ENCODE measurements around the gene TGM2. TPM values are rescaled to one million over a fixed set of nuclear protein-coding genes. Genes with fewer than 3 reads are reported as not detected.

The TGM2 gene
- total RNA-seq, 1 experiment from 2014 or later = 138 TPM

DNA sequence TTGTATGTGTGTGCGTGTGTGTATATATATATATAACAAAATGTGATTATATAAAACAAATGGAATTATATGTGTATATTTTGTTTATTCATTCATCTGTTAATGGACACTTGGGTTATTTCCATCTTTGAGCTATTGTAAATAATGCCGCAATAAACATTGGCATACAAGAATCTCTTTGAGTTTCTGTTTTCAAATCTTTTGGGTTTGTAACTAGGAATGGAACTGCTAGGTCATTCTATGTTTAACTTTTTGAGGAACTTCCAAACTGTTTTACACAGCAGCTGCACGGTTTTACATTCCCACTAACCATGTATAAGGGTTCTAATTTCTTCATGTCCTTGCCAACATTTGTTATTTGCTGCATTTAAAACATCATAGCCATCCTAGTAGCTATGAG lies 39.9 kb upstream of the TGM2 start:
- BruUV-seq (replicated peaks) = no TSS peak
- DNase-seq = no peak
- no peaks in the 10 kb centered on the region for H3K4me1 Mint-ChIP-seq (ENCODE audit: low read depth, unreplicated experiment)
- H3K27me3 Mint-ChIP-seq (ENCODE audit: insufficient read depth, unreplicated experiment) = peaks cover 9% of the 10 kb centered on the region
- CTCF ChIA-PET = interaction anchor here (0.6 to 1.3 kb wide), 4 partner anchors 28 to 147 kb away, joined by 3 to 4 read pairs (median 4); no protein-coding TSS in a partner anchor
- H3K4me3 Mint-ChIP-seq (ENCODE audit: unreplicated experiment) = no peak overlapping the region
- POLR2A ChIA-PET = no interaction called here
- intact Hi-C loops (cut with micrococcal nuclease; ENCODE audit: unreplicated experiment) = no loop called here
- Histone ChIP-seq H3K4me3 (ENCODE audit: low read depth, low read length) (no peak overlapping the region), H3K9me3 (peaks cover 19% of the 10 kb centered on the region), H3K27me3 (replicated peaks; ENCODE audit: control insufficient read depth, insufficient read depth, low read length) (no peaks in the 10 kb centered on the region), H3K36me3 (ENCODE audit: control insufficient read depth, insufficient read depth, low read length) (no peaks in the 10 kb centered on the region), H3K4me1 (no peaks in the 10 kb centered on the region)
- H3K9me3 Mint-ChIP-seq (ENCODE audit: unreplicated experiment) = peaks cover 10% of the 10 kb centered on the region
- no peaks in the 10 kb centered on the region for H3K36me3 Mint-ChIP-seq (ENCODE audit: insufficient read depth, unreplicated experiment)
- TF ChIP-seq, protein P1, sequence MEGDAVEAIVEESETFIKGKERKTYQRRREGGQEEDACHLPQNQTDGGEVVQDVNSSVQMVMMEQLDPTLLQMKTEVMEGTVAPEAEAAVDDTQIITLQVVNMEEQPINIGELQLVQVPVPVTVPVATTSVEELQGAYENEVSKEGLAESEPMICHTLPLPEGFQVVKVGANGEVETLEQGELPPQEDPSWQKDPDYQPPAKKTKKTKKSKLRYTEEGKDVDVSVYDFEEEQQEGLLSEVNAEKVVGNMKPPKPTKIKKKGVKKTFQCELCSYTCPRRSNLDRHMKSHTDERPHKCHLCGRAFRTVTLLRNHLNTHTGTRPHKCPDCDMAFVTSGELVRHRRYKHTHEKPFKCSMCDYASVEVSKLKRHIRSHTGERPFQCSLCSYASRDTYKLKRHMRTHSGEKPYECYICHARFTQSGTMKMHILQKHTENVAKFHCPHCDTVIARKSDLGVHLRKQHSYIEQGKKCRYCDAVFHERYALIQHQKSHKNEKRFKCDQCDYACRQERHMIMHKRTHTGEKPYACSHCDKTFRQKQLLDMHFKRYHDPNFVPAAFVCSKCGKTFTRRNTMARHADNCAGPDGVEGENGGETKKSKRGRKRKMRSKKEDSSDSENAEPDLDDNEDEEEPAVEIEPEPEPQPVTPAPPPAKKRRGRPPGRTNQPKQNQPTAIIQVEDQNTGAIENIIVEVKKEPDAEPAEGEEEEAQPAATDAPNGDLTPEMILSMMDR (IDR thresholded peaks at IDR 0.05; ENCODE audit: insufficient read depth in 1 of 2, low read depth in 1 of 2, low read length in 1 of 2, severe bottlenecking in 1 of 2, unreplicated experiment in 1 of 2) = no peak
- no peak overlapping the region for H3K27ac Mint-ChIP-seq (ENCODE audit: unreplicated experiment)

DNA sequence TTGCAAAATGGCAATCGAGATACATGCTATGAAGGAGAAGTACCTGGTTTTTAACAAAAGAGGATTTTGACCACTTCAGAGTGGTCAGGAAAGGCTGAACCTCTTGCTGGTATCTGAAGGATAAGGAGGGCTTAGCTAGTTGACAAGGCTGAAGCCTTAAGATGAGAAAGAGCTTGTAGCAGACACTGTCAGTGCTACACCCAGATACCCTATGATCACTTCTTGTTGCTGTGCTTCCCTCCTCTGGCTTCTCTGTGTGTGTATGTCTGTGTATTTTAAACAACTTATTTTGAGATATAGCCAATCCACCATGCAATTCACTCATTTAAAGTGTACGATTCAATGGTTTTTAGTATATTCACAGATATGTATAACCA lies 38.9 kb upstream of the TGM2 start:
- BruUV-seq (replicated peaks) = no TSS peak
- no peaks in the 10 kb centered on the region for H3K4me1 Mint-ChIP-seq (ENCODE audit: low read depth, unreplicated experiment)
- peaks cover 19% of the 10 kb centered on the region for H3K9me3 ChIP-seq
- no peak for DNase-seq
- POLR2A ChIA-PET = no interaction called here
- H3K9me3 Mint-ChIP-seq (ENCODE audit: unreplicated experiment) = peaks cover 10% of the 10 kb centered on the region
- H3K4me1 ChIP-seq = no peaks in the 10 kb centered on the region
- H3K36me3 Mint-ChIP-seq (ENCODE audit: insufficient read depth, unreplicated experiment) = no peaks in the 10 kb centered on the region
- intact Hi-C loops (cut with micrococcal nuclease; ENCODE audit: unreplicated experiment) = no loop called here
- H3K4me3 ChIP-seq (ENCODE audit: low read depth, low read length) = no peak overlapping the region
- H3K36me3 ChIP-seq (ENCODE audit: control insufficient read depth, insufficient read depth, low read length) = no peaks in the 10 kb centered on the region
- CTCF ChIA-PET = interaction anchor here (0.8 kb wide), 1 partner anchor 146 kb away, joined by 3 read pairs; no protein-coding TSS in a partner anchor
- no peaks in the 10 kb centered on the region for H3K27me3 ChIP-seq (replicated peaks; ENCODE audit: control insufficient read depth, insufficient read depth, low read length)
- peaks cover 9% of the 10 kb centered on the region for H3K27me3 Mint-ChIP-seq (ENCODE audit: insufficient read depth, unreplicated experiment)
- H3K27ac Mint-ChIP-seq (ENCODE audit: unreplicated experiment) = no peak overlapping the region
- no peak overlapping the region for H3K4me3 Mint-ChIP-seq (ENCODE audit: unreplicated experiment)
- TF ChIP-seq, protein P1 (IDR thresholded peaks at IDR 0.05; ENCODE audit: insufficient read depth in 1 of 2, low read depth in 1 of 2, low read length in 1 of 2, severe bottlenecking in 1 of 2, unreplicated experiment in 1 of 2) = no peak

DNA sequence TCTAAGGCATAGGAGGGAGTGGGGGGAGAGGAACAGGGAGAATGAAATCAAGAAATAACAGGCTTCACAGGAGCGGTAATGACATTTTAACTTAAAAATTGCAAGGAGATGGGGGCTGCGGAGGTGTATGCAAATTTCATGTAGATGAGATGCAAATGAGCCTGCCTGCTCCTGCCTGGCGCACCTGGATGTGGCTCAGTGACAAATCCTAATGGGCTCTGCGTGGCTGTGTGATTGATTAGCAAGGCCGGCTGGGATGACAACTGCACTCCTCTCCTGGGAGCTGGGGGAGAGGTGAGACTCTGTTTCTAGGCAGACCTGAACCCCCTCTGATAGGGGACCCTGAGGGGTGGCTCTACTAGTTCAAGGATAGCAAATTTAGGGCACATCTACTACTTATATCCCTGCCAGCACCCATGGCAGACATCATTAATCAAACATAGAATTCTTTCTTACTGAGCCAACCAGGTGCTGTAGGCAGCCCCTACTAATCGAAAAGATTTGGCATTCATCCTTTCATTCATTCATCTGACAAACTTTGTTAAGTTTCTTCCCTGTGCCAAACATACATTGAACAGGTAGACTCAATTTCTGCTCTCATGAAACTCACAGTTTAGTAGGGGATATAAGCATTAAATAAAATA lies 38.4 kb upstream of the TGM2 start:
- ChIA-PET CTCF (interaction anchor here (0.8 to 1.2 kb wide), 2 partner anchors 17 to 146 kb away, joined by 3 to 5 read pairs; no protein-coding TSS in a partner anchor), POLR2A (no interaction called here)
- H3K4me1 ChIP-seq = no peaks in the 10 kb centered on the region
- H3K27ac Mint-ChIP-seq (ENCODE audit: unreplicated experiment) = no peak overlapping the region
- H3K36me3 ChIP-seq (ENCODE audit: control insufficient read depth, insufficient read depth, low read length) = no peaks in the 10 kb centered on the region
- TF ChIP-seq, protein P1 (IDR thresholded peaks at IDR 0.05; ENCODE audit: insufficient read depth in 1 of 2, low read depth in 1 of 2, low read length in 1 of 2, severe bottlenecking in 1 of 2, unreplicated experiment in 1 of 2) = no peak
- no peaks in the 10 kb centered on the region for H3K27me3 ChIP-seq (replicated peaks; ENCODE audit: control insufficient read depth, insufficient read depth, low read length)
- no peak overlapping the region for H3K4me3 ChIP-seq (ENCODE audit: low read depth, low read length)
- no TSS peak for BruUV-seq (replicated peaks)
- no peak overlapping the region for H3K4me3 Mint-ChIP-seq (ENCODE audit: unreplicated experiment)
- H3K9me3 Mint-ChIP-seq (ENCODE audit: unreplicated experiment) = peaks cover 10% of the 10 kb centered on the region
- H3K4me1 Mint-ChIP-seq (ENCODE audit: low read depth, unreplicated experiment) = no peaks in the 10 kb centered on the region
- H3K9me3 ChIP-seq = peaks cover 19% of the 10 kb centered on the region
- intact Hi-C loops (cut with micrococcal nuclease; ENCODE audit: unreplicated experiment) = no loop called here
- peaks cover 8% of the 10 kb centered on the region for H3K27me3 Mint-ChIP-seq (ENCODE audit: insufficient read depth, unreplicated experiment)
- peak in 1 of 2 experiments; percentile 33 for DNase-seq
- H3K36me3 Mint-ChIP-seq (ENCODE audit: insufficient read depth, unreplicated experiment) = no peaks in the 10 kb centered on the region

All from Caco-2 (cell line).